Activated naive CD4-positive, alpha-beta T cell (primary cell): ENCODE results near the gene PTPN12.

Source experiments
- DNase-seq, 4 experiments: peaks; one replicate each; lab custom pipeline; 2025; lab: John Stamatoyannopoulos, UW

The PTPN12 gene

GRCh38 chr7:77665161-77665560 lies 128.1 kb downstream of the PTPN12 start:
- no peak for DNase-seq

- DNase-seq: no peak
These were observed 130.5 kb downstream of the PTPN12 start for GRCh38 chr7:77667459-77668086.

- no peak for DNase-seq
These were observed 137.8 kb downstream of the PTPN12 start for GRCh38 chr7:77674878-77675277.

- DNase-seq: no peak
These were observed 142.5 kb downstream of the PTPN12 start for GRCh38 chr7:77679608-77680007.

- no peak for DNase-seq
These were observed 143.2 kb downstream of the PTPN12 start for GRCh38 chr7:77680266-77680665.

- DNase-seq: no peak
These were observed 146.9 kb downstream of the PTPN12 start for GRCh38 chr7:77684030-77684429.

GRCh38 chr7:77685233-77685632 lies 148.1 kb downstream of the PTPN12 start:
- no peak for DNase-seq

- no peak for DNase-seq
These were observed 150.1 kb downstream of the PTPN12 start for GRCh38 chr7:77687100-77687746.

- DNase-seq: no peak
These were observed 150.7 kb downstream of the PTPN12 start for GRCh38 chr7:77687747-77688144.
